Sigmoid colon (tissue), 3 donors: Measurements from ENCODE around the gene TRPM4.

ENCODE experiments used
- POLR2A ChIP-seq, 2 donors: fragments of 450-650 bp; IDR thresholded peaks; one replicate each; pipeline ENCODE4 v1.6.1; 2016; ENCODE audit warnings: antibody characterized with exemption in 2 of 2, mild to moderate bottlenecking in 2 of 2, moderate library complexity in 2 of 2
- TF ChIP-seq, protein P1 (sequence below), 4 experiments: fragments of 450-650 bp in 3 of 4; fragments of 200-600 bp in 1 of 4; IDR thresholded peaks; one replicate each; pipeline ENCODE4 v1.5.1; 2016 to 2019; ENCODE audit warnings: antibody characterized with exemption in 4 of 4, mild to moderate bottlenecking in 3 of 4, moderate library complexity in 2 of 4

DNA sequence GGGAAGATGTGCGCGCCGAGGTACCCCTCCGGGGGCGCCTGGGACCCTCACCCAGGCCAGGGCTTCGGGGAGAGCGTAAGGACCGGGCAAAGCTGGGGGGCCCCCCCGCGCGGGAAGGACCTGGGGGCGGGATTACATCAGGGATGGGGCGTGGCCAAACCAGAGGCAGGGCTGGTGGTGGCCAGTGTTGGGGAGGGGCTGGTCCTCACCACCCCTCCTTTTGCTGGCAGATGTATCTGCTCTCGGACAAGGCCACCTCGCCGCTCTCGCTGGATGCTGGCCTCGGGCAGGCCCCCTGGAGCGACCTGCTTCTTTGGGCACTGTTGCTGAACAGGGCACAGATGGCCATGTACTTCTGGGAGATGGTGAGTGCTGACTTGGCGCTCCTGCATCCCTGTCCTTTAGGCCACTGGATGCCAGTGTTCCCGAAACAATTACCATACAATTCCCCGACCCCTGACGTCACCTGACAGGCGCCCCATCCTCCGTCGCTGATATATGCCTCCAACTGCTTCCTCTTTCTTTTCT, 25.3 kb downstream of the TRPM4 start:
- TF ChIP-seq, protein P1, sequence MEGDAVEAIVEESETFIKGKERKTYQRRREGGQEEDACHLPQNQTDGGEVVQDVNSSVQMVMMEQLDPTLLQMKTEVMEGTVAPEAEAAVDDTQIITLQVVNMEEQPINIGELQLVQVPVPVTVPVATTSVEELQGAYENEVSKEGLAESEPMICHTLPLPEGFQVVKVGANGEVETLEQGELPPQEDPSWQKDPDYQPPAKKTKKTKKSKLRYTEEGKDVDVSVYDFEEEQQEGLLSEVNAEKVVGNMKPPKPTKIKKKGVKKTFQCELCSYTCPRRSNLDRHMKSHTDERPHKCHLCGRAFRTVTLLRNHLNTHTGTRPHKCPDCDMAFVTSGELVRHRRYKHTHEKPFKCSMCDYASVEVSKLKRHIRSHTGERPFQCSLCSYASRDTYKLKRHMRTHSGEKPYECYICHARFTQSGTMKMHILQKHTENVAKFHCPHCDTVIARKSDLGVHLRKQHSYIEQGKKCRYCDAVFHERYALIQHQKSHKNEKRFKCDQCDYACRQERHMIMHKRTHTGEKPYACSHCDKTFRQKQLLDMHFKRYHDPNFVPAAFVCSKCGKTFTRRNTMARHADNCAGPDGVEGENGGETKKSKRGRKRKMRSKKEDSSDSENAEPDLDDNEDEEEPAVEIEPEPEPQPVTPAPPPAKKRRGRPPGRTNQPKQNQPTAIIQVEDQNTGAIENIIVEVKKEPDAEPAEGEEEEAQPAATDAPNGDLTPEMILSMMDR (IDR thresholded peaks at IDR 0.05) = no peak
- no peak for TF ChIP-seq POLR2A (IDR thresholded peaks at IDR 0.05)
